Measurements from ENCODE around the gene LEO1. TPM values are rescaled to one million over a fixed set of nuclear protein-coding genes. Genes with fewer than 3 reads are reported as not detected.

The LEO1 gene
- total and polyA plus RNA-seq, 10 of the 15 experiments (the other 5 are each of a cell fraction or from before 2014, with no cell fraction given), result 13.6 to 50.6 (median 32.4) TPM

DNA sequence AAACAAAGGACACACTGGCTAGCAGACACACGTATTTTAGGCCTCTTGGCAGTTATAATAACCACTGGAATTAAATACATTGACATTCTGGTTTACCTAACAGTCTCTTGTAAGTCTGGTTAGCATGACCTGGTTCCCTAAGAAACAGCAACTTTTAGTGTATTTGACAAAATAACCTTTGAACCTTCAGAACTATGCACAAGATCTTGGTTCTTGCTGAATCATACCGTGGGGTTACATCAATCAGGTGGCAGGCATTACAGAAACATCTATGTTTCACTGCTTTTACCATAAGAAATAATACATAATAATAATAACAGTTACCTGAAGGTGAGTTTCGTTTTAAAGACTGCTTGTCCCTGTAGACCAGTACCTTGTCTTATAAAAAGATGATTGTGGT lies 18.8 kb downstream of the LEO1 start:
- ChIA-PET POLR2A (no interaction called here), SMC1A (ENCODE audit: uncharacterized antibody, unreplicated experiment) (no interaction called here), RAD21 (ENCODE audit: unreplicated experiment) (no interaction called here), CTCF (no interaction called here)
- Histone ChIP-seq H3K27ac (ENCODE audit: control insufficient read depth, insufficient read depth) (no peak overlapping the region), H3K27me3 (replicated peaks in 1 of 2; ENCODE audit: control insufficient read depth in 2 of 2, insufficient read depth in 2 of 2, low read length in 1 of 2) (no peaks in the 10 kb centered on the region), H3K4me3 (no peak overlapping the region), H3K36me3 (ENCODE audit: control insufficient read depth in 2 of 2, insufficient read depth in 2 of 2, low read length in 1 of 2) (peaks cover 19 to 56% of the 10 kb centered on the region in 2 experiments), H3K4me2 (ENCODE audit: control insufficient read depth, insufficient read depth) (no peak overlapping the region), H3K9me3 (replicated peaks; ENCODE audit: control insufficient read depth, insufficient read depth, low read length) (no peaks in the 10 kb centered on the region), H4K20me1 (ENCODE audit: control insufficient read depth, insufficient read depth) (no peaks in the 10 kb centered on the region), H3K9ac (ENCODE audit: control insufficient read depth, insufficient read depth, low read length) (no peak overlapping the region), H2AFZ (ENCODE audit: control insufficient read depth, low read depth, low read length) (no peak overlapping the region), H3K4me1 (ENCODE audit: control insufficient read depth, insufficient read depth, low read length) (no peaks in the 10 kb centered on the region), H3K79me2 (ENCODE audit: control insufficient read depth, insufficient read depth, low read length) (no peaks in the 10 kb centered on the region)
- no peak for TF ChIP-seq RELA (IDR thresholded peaks at IDR 0.05; ENCODE audit: borderline replicate concordance, partially characterized antibody)
- TF ChIP-seq ZSCAN29 (IDR thresholded peaks at IDR 0.05), result no peak
- no peak for TF ChIP-seq BCL11A (IDR thresholded peaks at IDR 0.05; ENCODE audit: low read depth, low read length)
- TF ChIP-seq CHD2 (IDR thresholded peaks at IDR 0.05; ENCODE audit: borderline replicate concordance, low read depth, low read length), result no peak
- no peak for TF ChIP-seq EP300 (IDR thresholded peaks at IDR 0.05; ENCODE audit: borderline replicate concordance in 1 of 2, control insufficient read depth in 1 of 2, low read depth in 2 of 2, low read length in 2 of 2)
- TF ChIP-seq HDAC6 (IDR thresholded peaks at IDR 0.05; ENCODE audit: unreplicated experiment), result no peak
- TF ChIP-seq CBX3 (IDR thresholded peaks at IDR 0.05; ENCODE audit: borderline replicate concordance, low read depth), result no peak
- TF ChIP-seq CREB1 (IDR thresholded peaks at IDR 0.05; ENCODE audit: low read depth), result no peak
- TF ChIP-seq, protein P1, sequence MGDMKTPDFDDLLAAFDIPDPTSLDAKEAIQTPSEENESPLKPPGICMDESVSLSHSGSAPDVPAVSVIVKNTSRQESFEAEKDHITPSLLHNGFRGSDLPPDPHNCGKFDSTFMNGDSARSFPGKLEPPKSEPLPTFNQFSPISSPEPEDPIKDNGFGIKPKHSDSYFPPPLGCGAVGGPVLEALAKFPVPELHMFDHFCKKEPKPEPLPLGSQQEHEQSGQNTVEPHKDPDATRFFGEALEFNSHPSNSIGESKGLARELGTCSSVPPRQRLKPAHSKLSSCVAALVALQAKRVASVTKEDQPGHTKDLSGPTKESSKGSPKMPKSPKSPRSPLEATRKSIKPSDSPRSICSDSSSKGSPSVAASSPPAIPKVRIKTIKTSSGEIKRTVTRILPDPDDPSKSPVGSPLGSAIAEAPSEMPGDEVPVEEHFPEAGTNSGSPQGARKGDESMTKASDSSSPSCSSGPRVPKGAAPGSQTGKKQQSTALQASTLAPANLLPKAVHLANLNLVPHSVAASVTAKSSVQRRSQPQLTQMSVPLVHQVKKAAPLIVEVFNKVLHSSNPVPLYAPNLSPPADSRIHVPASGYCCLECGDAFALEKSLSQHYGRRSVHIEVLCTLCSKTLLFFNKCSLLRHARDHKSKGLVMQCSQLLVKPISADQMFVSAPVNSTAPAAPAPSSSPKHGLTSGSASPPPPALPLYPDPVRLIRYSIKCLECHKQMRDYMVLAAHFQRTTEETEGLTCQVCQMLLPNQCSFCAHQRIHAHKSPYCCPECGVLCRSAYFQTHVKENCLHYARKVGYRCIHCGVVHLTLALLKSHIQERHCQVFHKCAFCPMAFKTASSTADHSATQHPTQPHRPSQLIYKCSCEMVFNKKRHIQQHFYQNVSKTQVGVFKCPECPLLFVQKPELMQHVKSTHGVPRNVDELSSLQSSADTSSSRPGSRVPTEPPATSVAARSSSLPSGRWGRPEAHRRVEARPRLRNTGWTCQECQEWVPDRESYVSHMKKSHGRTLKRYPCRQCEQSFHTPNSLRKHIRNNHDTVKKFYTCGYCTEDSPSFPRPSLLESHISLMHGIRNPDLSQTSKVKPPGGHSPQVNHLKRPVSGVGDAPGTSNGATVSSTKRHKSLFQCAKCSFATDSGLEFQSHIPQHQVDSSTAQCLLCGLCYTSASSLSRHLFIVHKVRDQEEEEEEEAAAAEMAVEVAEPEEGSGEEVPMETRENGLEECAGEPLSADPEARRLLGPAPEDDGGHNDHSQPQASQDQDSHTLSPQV (IDR thresholded peaks at IDR 0.05), result no peak
- TF ChIP-seq PAX5 (IDR thresholded peaks at IDR 0.05; ENCODE audit: borderline replicate concordance, low read depth, low read length), result no peak
- no peak for TF ChIP-seq DPF2 (IDR thresholded peaks at IDR 0.05)
- 90% methylated on average over 3 of the region's 3 CpGs for WGBS (ENCODE audit: insufficient coverage, insufficient replicate concordance, low lambda C conversion rate, missing lambda C conversion rate)
- intact Hi-C loops (cut with micrococcal nuclease; ENCODE audit: unreplicated experiment), result no loop called here
- in situ Hi-C loops (cut with MboI), result no loop called here
- no TSS peak for BruUV-seq (replicated peaks)
- DNase-seq (ENCODE audit: low read depth, low spot score) (no peak), ATAC-seq (no peak), FAIRE-seq (no peak)
